CD4-positive, alpha-beta T cell (primary cell): ENCODE results near the gene RPP40. TPM values are rescaled to one million over a fixed set of nuclear protein-coding genes. Genes with fewer than 3 reads are reported as not detected.

Experiments
- ATAC-seq: fragments of 200-7000 bp; cut with Tn5 transposase; one replicate; pipeline ENCODE4 v1.10.0; 2022; ENCODE audit warnings: mild to moderate bottlenecking; ENCODE audit not compliant: poor library complexity
- CTCF ChIA-PET: fragments of 350-600 bp; sonication (Branson Sonifier 250); formaldehyde crosslinking; loops from one replicate; lab custom pipeline; 2021; ENCODE audit warnings: antibody characterized with exemption, inconsistent platforms; lab: Charles Lee
- POLR2A ChIA-PET: fragments of 350-600 bp; sonication (Branson Sonifier 250); formaldehyde crosslinking; loops from one replicate; lab custom pipeline; 2021; ENCODE audit warnings: antibody characterized with exemption, inconsistent platforms; lab: Charles Lee
- DNase-seq, 14 experiments: peaks; one replicate each; pipeline ENCODE4 v3.0.0-alpha.2; 2013 to 2020; ENCODE audit warnings: mixed read lengths in 2 of 14
- H3K27ac ChIP-seq, 2 donors: one replicate each; pipeline versions ENCODE4 v1.5.1 to v1.7.0; 2013; ENCODE audit warnings: low read length in 2 of 2, low read depth in 1 of 2, mild to moderate bottlenecking in 1 of 2
- H3K27me3 ChIP-seq, 2 experiments: 1 replicate in 1 of 2; 2 replicates in 1 of 2; pipeline versions ENCODE4 v1.6.1 to v1.7.0; 2013; ENCODE audit warnings: low read length in 2 of 2, control low read depth in 1 of 2, mild to moderate bottlenecking in 1 of 2, moderate library complexity in 1 of 2; ENCODE audit not compliant: insufficient read depth in 2 of 2, control insufficient read depth in 1 of 2
- H3K36me3 ChIP-seq: one replicate; pipeline ENCODE4 v1.6.1; 2013; ENCODE audit warnings: low read length, control low read depth; ENCODE audit not compliant: insufficient read depth
- H3K4me1 ChIP-seq: one replicate; pipeline ENCODE4 v1.6.1; 2013; ENCODE audit warnings: low read length, control low read depth; ENCODE audit not compliant: insufficient read depth
- H3K4me3 ChIP-seq: one replicate; pipeline ENCODE4 v1.5.1; 2013; ENCODE audit warnings: mild to moderate bottlenecking, low read length, moderate library complexity
- H3K9me3 ChIP-seq, 2 experiments: 1 replicate in 1 of 2; 2 replicates in 1 of 2; pipeline versions ENCODE4 v1.6.1 to v1.7.0; 2013; ENCODE audit warnings: low read length in 2 of 2, mild to moderate bottlenecking in 2 of 2, control low read depth in 1 of 2, moderate library complexity in 1 of 2; ENCODE audit not compliant: control insufficient read depth in 1 of 2, insufficient read depth in 1 of 2
- H3K27ac Mint-ChIP-seq: one replicate; pipeline ENCODE4 v1.8.0; 2020; ENCODE audit warnings: mixed read lengths
- H3K27me3 Mint-ChIP-seq: one replicate; pipeline ENCODE4 v1.8.0; 2021; ENCODE audit warnings: mixed read lengths
- H3K36me3 Mint-ChIP-seq: one replicate; pipeline ENCODE4 v1.8.0; 2021; ENCODE audit warnings: low read depth, mixed read lengths
- H3K4me1 Mint-ChIP-seq: one replicate; pipeline ENCODE4 v1.8.0; 2021; ENCODE audit warnings: low read depth, mixed read lengths
- H3K4me3 Mint-ChIP-seq: one replicate; pipeline ENCODE4 v1.8.0; 2020; ENCODE audit warnings: mild to moderate bottlenecking, mixed read lengths
- H3K9me3 Mint-ChIP-seq: one replicate; pipeline ENCODE4 v1.8.0; 2020; ENCODE audit warnings: mixed read lengths
- intact Hi-C, 2 experiments: fragments of 100-400 bp; cut with DNase I in 1 of 2; cut with micrococcal nuclease in 1 of 2; formaldehyde crosslinking; loops; one replicate each; pipeline versions ENCODE4 v1.15.1 to v1.9.0; 2023 to 2025; cut with DNase I, micrococcal nuclease
- total RNA-seq, 174 experiments: library from RNA in 2 of 174; stranded (reverse) in 2 of 174; gene quantifications; one replicate each; pipeline ENCODE4 v1.2.3 and lab custom pipeline; 2021 to 2026
- TF ChIP-seq, protein P1 (sequence below): fragments of 200-600 bp; IDR thresholded peaks from one replicate; pipeline ENCODE4 v1.8.0; 2022; ENCODE audit warnings: antibody characterized with exemption, mild to moderate bottlenecking

RPP40 gene
- total RNA-seq, 2 experiments from 2014 or later: 0.36 to 0.69 TPM

DNA sequence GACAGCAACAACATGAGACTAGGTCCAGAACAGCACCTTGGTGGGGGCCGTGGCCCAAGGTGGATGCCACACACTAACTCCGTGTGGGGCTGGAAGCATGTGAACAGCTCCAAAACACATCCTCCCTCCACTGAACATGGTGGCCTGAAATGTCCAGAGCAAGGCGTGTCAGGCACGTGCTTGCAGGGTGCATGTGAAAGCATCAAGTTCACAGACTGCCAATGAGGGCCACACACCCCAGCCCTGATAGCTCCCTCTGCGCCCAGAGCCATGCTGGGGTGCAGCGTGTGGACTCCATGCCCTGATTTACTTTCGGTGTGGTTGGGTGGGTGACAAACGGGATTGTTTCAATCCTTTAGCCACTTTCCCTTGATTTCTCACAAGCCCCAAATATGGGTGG, 20.1 kb upstream of the RPP40 start:
- POLR2A ChIA-PET: no interaction called here
- Histone ChIP-seq H3K4me1 (peaks cover 10% of the 10 kb centered on the region), H3K27ac (no peak overlapping the region), H3K9me3 (peaks cover 0 to 11% of the 10 kb centered on the region in 2 experiments), H3K4me3 (no peak overlapping the region), H3K27me3 (peaks cover 0 to 3% of the 10 kb centered on the region in 2 experiments), H3K36me3 (no peaks in the 10 kb centered on the region)
- DNase-seq (no peak), ATAC-seq (no peak)
- H3K4me3 Mint-ChIP-seq: no peak overlapping the region
- peaks cover 13% of the 10 kb centered on the region for H3K4me1 Mint-ChIP-seq
- peaks cover 4% of the 10 kb centered on the region for H3K27me3 Mint-ChIP-seq
- CTCF ChIA-PET: no interaction called here
- H3K27ac Mint-ChIP-seq: no peak overlapping the region
- intact Hi-C loops: no loop called here
- no peaks in the 10 kb centered on the region for H3K9me3 Mint-ChIP-seq
- peaks cover 7% of the 10 kb centered on the region for H3K36me3 Mint-ChIP-seq
- TF ChIP-seq, protein P1, sequence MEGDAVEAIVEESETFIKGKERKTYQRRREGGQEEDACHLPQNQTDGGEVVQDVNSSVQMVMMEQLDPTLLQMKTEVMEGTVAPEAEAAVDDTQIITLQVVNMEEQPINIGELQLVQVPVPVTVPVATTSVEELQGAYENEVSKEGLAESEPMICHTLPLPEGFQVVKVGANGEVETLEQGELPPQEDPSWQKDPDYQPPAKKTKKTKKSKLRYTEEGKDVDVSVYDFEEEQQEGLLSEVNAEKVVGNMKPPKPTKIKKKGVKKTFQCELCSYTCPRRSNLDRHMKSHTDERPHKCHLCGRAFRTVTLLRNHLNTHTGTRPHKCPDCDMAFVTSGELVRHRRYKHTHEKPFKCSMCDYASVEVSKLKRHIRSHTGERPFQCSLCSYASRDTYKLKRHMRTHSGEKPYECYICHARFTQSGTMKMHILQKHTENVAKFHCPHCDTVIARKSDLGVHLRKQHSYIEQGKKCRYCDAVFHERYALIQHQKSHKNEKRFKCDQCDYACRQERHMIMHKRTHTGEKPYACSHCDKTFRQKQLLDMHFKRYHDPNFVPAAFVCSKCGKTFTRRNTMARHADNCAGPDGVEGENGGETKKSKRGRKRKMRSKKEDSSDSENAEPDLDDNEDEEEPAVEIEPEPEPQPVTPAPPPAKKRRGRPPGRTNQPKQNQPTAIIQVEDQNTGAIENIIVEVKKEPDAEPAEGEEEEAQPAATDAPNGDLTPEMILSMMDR: no peak

DNA sequence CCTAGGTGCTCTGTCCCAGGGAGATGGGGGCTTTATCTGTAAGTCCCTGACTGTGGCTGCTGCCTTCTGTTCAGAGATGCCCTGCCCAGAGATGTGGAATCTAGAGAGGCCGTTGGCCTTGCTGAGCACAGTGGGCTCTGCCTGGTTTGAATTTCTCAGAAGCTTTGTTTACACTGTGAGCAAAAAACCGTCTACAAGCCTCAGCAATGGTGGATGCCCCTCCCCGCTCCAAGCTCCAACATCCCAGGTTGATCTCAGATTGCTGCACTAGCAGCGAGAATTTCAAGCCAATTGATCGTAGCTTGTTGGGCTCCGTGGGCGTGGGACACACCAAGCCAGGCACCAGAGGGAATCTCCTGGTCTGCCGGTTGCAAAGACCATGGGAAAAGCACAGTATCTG, 16.3 kb upstream of the RPP40 start:
- H3K27ac Mint-ChIP-seq: no peak overlapping the region
- POLR2A ChIA-PET: no interaction called here
- TF ChIP-seq, protein P1: no peak

DNA sequence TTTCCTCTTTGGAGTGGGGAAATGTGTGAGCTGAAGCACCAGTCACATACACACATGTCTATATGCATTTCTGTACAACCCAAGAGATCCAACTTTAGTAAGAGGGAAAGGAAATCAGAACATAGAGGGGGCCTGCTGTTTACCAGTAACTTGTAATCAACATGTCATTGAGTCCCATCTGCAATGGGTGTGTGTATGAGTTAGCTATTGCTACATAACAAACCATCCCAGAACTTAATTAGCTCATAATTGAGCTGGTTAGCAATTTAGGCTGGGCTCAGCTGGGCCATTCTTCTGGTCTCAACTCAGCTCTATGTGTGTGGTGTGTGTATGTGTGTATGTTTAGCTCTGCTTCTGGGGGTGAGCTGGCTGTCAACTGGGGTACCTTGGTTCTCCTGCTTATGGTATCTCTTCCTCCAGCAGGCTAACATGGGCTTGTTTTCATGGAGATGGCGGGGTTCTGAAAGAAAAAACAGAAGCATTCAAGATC, 10.3 kb upstream of the RPP40 start:
- H3K4me3 Mint-ChIP-seq: no peak overlapping the region
- no peak overlapping the region for H3K27ac Mint-ChIP-seq
- H3K4me3 ChIP-seq: no peak overlapping the region
- CTCF ChIA-PET: no interaction called here
- TF ChIP-seq, protein P1: no peak
- no peaks in the 10 kb centered on the region for H3K36me3 ChIP-seq
- peaks cover 3% of the 10 kb centered on the region for H3K9me3 Mint-ChIP-seq
- H3K36me3 Mint-ChIP-seq: peaks cover 11% of the 10 kb centered on the region
- intact Hi-C loops: no loop called here
- no peaks in the 10 kb centered on the region for H3K9me3 ChIP-seq
- H3K4me1 Mint-ChIP-seq: no peaks in the 10 kb centered on the region
- H3K27ac ChIP-seq: no peak overlapping the region
- ATAC-seq (no peak), DNase-seq (no peak)
- POLR2A ChIA-PET: no interaction called here
- no peaks in the 10 kb centered on the region for H3K27me3 ChIP-seq
- no peaks in the 10 kb centered on the region for H3K27me3 Mint-ChIP-seq
- no peaks in the 10 kb centered on the region for H3K4me1 ChIP-seq

More for the DNA sequence above, 16.3 kb upstream of the RPP40 start:
- Mint-ChIP-seq H3K27me3 (no peaks in the 10 kb centered on the region), H3K4me3 (no peak overlapping the region), H3K36me3 (peaks cover 14% of the 10 kb centered on the region), H3K4me1 (no peaks in the 10 kb centered on the region), H3K9me3 (peaks cover 3% of the 10 kb centered on the region)
- Histone ChIP-seq H3K4me1 (no peaks in the 10 kb centered on the region), H3K27ac (no peak overlapping the region), H3K9me3 (peaks cover 0 to 11% of the 10 kb centered on the region in 2 experiments), H3K36me3 (no peaks in the 10 kb centered on the region), H3K27me3 (no peaks in the 10 kb centered on the region), H3K4me3 (no peak overlapping the region)
- ATAC-seq (no peak), DNase-seq (no peak)
- intact Hi-C loops: no loop called here
- CTCF ChIA-PET: no interaction called here
